Measurements from ENCODE around the gene AZU1. TPM values are rescaled to one million over a fixed set of nuclear protein-coding genes. Genes with fewer than 3 reads are reported as not detected.
A peak's percentile ranks its signal among the peaks of the same experiment; 100 is the strongest.

The AZU1 gene, protein sequence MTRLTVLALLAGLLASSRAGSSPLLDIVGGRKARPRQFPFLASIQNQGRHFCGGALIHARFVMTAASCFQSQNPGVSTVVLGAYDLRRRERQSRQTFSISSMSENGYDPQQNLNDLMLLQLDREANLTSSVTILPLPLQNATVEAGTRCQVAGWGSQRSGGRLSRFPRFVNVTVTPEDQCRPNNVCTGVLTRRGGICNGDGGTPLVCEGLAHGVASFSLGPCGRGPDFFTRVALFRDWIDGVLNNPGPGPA
- polyA plus RNA-seq (2013, experiment 1 of 2; ENCODE audit: insufficient read length): 0.14 TPM
- 0.25 TPM for polyA plus RNA-seq (2013, experiment 2 of 2; ENCODE audit: insufficient read length)

DNA sequence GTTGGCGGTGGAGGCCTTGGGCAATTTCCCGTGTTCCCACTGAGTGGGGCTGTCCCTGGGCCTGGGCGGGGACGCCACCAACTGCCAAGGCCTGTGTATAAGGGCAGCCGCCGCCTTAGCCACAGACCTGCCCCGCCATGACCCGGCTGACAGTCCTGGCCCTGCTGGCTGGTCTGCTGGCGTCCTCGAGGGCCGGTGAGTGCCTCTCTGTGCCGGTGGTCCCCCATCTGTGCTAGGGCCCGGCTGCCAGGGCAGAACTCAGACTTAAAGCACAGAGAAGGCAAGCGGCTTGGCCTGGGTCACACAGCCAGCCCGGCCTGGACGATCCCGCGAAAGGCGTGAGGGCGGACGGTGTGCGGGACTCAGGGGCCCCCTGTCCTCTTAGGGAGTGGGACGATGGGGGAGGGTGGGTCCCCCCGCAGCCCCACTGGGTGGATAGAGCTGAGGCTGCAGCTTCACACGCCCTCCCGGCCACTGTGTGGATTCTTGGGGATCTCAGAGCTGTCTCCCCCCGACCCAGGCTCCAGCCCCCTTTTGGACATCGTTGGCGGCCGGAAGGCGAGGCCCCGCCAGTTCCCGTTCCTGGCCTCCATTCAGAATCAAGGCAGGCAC is at the start of gene AZU1:
TSS of gene AZU1 (plus strand) at position 128 of the 612 bp plus-strand sequence. CDS start at position 138, 10 bp downstream.
- DNase-seq: no peak

DNA sequence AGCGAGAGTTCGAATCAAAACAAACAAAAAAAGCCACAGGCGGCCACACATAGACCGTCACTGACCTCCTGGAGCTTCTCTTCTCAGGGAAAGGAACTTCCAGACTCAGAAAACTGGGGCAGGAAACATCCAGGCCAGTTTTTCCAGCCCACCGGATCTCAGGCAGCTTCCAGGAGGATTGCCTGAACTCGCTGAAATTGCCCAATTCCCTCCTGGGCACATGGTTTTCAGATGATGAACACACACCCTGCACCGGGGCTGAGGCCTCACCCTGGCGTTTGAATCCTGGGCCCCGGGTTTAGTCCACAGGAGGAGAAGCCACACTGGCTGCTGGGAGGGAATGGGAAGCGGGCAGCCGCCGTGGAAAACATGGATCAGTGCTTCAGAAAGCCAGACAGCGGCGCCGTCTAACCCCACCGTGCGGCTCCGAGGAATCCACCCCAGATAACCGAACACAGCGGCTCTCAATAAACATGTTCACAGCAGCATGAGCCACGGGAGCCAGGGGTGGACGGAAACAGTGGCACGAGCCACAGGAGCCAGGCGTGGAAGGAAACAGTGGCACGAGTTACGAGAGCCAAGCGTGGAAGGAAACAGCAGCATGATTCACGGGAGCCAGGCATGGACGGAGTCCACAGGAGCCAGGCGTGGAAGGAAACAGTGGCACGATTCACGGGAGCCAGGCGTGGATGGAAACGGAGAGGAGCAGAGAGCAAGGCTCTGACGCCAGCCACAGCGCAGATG is 48.6 kb upstream of the AZU1 start:
- peak; percentile 92 for DNase-seq

DNA sequence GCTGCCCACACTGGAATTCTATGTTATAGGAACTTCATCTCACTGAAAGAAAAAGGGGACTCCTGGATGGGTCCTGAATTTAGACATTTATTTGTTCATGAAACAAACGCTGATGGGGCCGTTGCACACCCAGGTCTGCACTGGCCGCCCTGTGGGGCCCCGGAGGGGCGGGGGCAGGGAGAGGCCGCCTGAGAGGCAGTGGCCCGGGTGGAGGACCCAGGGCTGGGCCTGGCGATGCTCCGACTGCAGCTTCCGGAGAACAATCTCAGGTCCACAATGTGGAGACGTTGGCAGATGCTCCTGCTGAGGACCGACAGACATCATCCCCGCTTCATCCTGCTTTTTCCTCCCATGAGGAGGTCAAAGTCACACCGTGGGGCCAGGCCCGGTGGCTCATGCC is 46.7 kb upstream of the AZU1 start:
- no peak for DNase-seq

DNA sequence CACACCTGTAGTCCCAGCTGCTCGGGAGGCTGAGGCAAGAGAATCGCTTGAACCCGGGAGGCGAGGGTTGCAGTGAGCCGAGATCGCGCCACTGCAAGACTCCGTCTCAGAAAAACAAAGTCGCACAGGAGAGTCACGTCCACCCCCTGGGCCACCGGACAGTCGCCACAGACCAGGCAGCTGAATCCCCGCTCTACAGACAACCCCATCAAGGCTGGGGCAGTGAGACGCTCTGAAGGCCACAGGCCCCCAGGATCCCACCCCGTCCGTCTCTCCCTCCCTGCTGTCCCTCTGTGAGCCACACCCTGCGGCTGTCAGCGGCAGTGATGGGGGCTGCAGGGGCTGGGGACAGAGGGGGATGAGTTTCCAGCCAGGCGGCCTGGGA is 45.8 kb upstream of the AZU1 start:
- DNase-seq: no peak

DNA sequence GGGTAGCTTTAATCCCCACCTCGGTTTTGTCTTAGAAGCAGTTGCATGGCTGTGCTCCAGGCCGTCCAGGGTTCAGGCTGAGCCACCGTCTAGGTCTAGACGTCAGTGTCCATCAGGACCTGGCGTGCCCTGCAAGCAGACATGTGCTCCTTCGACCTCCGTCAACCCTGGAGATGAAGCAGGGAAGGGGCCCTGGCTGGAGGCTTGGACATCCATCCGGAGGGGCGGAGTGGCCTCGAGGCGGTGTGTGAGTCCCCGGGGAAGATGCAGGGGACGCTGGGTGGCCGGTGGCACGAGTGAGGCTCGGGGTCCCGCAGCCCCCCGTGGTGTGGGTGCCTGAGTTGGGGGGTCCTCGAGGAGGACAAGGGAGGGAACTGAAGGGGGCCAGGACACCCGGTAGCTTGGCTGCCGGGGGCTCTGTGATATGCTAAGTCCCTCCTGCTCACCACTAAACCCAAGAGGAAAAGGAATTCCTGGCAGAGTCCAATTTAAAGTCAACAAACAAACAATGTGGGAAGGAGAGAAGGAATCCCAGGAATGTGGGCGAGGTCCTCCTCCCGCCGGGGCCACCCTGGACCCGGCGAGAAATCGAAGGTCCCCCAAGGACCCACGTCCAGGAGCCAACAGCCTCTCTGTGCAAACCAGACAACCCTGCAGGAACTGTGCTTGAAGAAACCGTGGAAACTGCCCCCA is 45.3 kb upstream of the AZU1 start:
- DNase-seq: peak; percentile 67

DNA sequence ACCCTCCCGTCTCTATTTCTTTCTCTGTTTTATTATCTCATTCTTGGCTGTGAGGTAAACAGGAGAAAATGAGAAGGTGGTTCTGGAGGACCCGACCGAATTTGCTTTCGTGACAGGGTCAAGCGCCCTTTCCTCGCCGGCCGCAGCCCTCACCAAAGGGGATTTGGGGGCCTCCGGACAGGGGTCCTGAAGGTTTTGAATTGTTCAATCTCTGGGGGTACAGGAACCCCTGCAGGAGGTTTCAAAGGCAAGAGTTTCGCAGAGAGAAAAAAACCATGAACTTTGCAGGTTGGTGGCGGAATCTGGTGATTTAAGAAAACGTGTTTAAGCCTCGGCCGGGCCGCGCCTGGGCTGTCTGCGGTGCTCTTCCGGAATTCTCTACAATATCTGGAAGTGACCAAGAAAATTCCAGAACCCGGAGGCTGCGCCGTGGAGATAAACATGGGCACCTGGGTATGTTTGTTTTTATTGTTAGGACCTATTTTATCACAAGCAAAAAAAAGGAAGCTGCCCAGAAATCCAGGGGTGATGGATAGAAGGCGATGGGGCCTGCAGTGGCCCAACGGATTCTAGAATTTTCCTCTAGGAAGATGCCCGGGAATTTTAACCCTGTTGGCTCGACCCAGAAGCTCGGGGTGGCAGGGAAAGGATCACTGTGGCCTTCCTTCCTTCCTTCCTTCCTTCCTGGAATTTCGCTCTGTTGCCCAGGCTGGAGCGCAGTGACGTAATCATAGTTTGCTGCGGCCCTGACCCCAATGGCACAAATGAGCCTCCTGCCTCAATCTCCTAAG is 44.6 kb upstream of the AZU1 start:
- DNase-seq: no peak

DNA sequence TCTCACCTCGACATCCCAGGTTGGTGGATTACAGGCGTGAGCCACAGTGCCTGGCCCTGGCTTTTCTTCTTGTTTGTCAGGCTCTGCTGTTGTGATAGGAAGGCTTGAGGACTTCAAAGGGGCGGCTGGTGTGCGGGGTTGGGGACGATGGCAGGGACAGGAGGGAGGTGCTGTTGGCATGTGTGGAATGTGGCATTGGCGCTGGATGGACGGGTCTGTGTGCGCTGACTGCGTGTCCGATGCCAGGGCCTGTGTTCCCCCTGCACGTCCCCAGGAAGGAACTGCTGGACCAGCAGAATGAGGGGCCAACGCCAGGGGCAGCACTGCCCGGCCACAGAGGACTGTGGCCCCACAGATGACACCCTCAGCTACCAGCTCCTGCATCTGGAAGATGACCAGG is 43.1 kb upstream of the AZU1 start:
- no peak for DNase-seq

DNA sequence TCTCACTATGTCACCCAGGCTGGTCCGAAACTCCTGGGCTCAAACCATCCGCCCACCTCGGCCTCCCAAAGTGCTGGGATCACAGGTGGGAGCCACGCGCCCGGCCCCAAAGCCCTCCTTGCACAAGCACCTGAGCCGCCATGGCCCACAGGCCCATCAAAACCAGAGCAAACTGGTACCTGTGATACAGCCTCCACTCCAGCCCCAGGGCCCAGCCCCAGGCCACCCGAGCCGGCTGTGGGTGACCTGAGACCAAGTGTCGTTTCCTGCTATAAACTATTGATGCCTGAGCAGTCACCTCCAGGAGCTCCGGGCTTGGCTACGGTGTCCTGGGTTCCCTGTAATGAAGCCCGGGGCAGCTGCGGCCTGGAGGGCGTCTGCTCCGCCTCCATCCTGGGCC is 40.1 kb upstream of the AZU1 start:
- DNase-seq: no peak

DNA sequence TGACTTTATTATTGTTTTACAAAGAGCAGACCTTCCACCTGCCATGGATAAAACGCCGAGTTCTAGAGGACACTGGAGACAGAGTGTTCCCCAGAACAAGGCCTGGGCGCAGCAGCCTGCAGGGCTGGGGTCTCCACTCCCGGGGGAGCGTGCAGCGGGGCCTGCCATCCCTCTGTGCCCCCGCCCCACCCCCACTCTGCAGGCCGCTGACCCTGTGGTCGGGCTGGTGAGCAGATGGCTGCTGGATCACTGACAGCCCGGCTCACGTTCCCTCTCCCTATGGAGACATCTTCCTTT is 39.0 kb upstream of the AZU1 start:
- no peak for DNase-seq

DNA sequence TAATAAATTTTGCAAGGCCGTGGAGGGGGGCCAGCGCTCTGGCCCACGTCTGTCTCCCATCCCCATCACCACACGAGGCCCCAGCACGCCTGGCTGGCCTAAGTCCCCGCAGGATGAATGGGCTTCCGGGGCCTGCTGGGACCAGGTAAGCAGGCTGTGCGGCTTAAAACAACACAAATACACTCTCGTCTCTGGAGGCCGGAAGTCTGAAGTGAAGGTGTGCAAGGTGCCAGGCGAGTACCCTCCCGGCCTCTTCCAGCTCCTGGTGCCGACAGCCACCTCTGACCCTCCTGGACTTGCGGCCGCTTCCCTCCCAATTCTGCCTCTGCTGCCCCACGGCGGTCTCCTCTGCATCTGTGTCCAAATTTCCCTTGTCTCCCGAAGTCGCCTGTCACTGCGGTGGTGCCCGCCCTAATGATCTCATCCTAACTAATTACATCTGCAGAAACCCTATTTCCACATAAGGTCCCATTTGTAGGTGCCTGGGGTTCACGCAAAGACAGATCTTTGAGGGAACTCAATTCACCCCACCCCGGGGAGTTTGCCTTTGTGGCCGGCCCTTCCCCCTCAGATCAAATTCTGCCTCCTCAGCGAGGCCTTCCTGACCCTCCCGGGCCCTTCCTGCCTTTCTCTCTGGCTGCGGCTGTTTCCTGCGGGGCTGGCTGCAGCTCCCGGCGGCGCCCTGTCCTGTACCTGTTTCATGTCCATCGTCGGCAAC is 38.5 kb upstream of the AZU1 start:
- DNase-seq: no peak

DNA sequence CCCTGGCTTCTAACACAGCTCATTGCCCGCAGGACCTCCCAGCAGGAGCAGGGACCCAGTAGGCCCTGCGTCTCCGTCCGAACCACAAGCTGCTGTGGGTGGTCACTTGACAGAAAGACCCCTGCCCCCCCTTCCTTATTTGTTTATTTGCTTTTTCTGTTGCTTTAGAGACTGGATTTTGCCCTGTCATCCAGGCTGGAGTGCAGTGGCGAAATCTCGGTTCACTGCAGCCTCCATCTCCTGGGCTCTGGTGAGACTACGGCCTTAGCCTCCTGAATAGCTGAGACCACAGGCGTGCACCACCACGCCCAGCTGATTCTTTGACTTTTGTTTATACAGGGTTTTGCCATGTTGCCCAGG is 38.0 kb upstream of the AZU1 start:
- no peak for DNase-seq

DNA sequence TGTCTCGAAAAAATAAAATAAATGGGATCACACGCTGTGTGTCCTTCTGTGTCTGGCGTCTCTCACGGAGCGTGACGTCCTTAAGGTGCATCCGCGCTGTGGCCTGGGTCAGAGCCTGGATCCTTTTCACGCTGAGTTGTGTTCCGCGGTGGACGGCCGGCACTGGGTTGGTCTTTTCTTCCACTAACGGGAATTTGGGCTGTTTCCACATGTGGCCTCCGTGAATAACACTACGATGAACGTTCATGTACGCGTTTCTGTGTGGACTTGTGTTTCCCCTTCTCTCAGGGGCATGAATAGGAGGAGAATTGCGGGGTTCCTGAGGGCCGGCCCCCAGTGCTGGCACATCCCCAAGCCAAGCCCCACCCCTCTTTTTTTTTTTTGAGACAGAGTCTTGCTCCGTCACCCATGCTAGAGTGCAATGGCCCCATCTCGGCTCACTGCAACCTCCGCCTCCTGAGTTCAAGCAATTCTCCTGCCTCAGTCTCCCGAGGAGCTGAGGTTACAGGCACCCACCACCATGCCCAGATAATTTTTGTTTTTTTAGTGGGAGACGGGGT is 36.5 kb upstream of the AZU1 start:
- no peak for DNase-seq

DNA sequence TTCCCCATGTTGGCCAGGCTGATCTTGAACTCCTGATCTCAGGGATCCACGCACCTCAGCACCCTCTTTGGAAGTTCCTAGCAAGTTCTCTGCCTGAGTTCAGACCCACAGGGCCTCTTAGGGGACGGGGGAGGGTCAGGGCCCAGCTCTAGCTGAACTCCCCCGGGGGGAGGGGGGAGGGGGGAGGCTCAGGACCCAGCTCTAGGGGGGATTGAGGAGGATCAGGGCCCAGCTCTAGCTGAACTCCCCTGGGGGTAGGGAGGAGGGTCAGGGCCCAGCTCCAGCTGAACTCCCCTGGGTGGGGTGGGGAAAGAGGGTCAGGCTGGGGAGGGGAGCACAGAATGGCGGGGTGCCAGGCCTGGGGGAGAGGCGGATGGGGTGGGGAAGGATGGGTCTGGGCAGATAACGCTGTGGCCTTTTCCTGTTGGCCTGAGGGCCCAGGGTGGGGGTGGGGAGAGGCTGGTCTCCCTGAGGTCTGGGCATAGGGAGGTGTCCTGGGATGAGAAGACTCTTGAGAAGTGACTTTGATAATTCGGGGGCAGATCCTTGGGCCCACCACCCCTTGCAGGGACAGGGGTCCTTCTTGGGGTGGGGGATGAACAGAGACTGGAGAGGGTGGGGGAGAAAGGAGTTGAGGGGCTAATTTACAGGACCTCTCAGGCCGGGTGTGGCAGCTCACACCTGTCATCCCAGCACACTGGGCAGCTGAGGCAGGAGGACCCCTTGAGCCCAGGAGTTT is 35.9 kb upstream of the AZU1 start:
- DNase-seq: no peak

DNA sequence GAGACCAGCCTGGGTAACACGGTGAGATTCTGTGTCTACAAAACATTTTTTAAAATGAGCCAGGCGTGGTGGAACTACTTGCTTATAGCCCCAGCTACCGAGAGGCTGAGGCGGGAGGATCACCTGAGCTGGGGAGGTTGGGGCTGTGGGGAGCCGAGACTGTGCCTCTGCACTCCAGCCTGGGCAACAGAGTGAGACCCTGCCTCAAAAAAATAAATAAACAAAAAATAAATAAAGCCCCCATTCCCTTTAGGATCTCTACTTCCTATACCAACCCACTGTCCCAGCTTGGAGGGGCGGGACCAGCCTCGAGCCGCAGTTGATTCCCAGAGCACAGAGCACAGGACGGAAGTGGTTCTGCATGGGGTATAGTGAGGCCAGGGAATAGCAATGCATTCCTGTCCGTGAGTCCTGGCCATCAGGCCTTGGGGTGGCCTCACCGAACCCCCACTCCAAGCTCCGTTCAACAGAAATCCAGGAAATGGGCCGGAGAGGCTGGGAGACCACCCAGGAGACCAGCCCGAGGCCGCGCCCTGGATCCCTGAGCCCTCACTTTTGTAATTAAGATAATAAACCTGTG is 35.2 kb upstream of the AZU1 start:
- DNase-seq: no peak

DNA sequence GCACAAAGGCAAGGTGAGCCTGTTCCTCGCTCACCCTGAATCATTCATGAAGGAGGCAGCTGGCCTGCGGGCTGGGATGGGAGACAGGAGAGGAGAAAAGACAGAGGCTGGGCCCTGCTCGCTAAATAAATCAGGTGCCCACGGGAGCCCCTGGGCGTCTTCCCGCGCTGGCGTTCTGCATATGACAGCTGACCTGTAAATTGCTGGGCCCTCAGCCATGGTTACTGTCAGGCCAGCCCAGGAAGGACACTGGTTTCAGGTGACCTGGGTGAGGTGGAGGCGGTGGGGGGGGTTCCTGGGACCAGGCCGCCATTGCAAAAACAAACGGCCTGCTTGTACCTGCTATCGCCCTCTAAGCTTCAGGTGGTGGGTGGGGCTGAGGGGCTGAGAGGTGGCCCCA is 33.8 kb upstream of the AZU1 start:
- no peak for DNase-seq

DNA sequence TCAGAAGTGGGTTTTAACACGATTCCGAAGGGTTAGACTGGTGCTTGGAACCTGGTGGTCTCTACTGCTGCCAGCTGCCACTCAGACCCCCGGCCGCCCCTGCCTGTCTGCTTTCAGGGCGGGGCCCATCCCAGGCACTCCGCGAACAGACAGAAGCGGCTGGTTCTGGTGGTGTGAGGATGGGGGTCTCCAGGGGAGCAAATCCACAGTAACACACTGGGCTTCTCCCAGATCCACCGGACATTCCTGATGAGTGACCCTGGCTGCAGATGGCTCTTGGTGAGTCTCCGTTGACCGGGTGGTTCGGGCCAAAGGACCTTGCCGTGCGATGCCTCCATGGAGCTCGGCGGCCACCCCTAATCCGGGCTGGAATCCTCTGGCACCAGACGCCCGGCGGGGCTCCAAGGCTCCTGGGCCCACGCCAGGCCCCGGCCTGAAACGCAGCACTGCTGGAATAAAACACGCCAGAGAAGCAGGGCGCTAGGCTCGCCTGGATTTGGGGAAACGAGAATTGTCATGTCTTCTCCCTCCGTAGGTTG is 32.5 kb upstream of the AZU1 start:
- no peak for DNase-seq

DNA sequence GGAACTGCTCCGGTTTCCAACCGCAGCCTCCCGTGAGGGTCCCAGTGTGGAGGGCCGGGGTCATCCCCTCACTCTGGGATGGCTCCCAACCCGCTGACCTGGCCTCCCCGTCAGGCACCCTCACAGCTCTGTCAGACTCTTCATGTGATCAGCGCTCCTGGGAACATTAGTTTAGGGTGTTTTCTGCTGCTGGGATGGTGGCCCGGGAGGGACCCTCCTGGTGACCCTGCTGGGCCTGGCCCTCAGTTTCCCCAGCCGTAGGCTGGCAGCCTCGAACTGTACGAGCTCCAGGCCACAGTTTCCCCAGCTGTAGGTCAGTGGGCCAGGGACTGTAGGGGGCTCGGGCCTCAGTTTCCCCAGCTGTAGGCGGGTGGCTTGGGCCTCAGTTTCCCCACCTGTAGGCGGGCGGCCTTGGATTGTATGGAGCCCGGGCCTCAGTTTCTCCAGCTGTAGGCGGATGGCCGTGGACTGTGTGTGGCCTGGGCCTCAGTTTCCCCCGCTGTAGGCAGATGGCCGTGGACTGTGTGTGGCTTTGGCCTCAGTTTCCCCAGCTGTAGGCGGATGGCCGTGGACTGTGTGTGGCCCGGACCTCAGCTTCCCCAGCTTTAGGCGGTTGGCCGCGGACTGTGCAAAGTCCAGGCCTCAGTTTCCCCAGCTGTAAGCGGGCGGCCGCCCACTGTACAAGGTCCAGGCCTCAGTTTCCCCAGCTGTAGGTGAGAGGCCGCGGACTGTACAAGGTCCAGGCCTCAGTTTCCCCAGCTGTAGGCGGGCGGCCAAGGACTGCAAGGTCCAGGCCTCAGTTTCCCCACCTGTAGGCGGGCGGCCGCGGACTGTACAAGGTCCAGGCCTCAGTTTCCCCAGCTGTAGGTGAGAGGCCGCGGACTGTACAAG is 31.7 kb upstream of the AZU1 start:
- DNase-seq: no peak

DNA sequence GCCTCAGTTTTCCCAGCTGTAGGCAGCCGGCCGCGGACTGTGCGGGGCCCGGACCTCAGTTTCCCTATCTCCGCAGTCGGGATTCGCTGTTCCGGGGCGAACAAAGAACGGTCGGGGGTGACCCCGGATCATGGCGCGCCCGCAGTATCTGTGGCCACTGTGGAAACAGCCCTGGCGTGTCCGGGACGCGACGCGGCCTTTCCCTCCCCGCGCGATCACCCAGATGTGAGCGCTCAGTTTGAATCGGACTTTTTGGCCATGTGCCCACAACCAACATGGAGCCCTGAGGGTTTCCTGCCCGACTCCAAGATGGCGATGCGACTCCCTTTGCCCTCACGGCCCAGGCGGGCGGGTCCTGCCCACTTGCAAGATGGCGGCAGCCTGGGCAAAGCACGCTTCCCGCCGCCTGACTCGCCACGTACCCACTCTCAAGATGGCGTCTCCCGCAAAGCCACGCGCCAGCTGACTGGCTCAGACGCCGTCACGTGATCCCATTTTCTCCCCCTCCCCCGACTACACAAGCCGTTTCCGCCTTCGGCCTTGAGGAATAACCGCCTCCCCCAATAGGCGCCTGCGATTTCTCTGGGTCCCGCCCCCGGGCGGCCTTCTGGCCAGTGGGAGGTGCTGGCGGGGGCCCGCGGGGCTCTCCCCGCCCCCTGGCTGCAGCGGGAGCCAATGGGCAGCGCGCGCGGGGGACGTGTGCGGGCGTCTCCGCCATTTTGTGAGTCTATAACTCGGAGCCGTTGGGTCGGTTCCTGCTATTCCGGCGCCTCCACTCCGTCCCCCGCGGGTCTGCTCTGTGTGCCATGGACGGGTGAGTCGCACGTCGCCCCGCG is 30.7 kb upstream of the AZU1 start, which contains the start of gene PTBP1:
TSS of gene PTBP1 (plus strand) at position 761 of the 836 bp plus-strand sequence. CDS start at position 807, 46 bp downstream.
- DNase-seq: peak; percentile 100
